Renal pelvis (tissue), 4 donors: ENCODE results near the gene PITPNM2. TPM values are rescaled to one million over a fixed set of nuclear protein-coding genes. Genes with fewer than 3 reads are reported as not detected.

Source experiments
- DNase-seq: peaks from one replicate; pipeline ENCODE4 v3.0.0-alpha.2; 2013
- polyA plus RNA-seq, 3 donors: library from polyadenylated mRNA; unstranded; fragments of 120-200 nt; gene quantifications; one replicate each; pipeline ENCODE4 v1.2.1, GENCODE V29; 2013; ENCODE audit not compliant: insufficient read length in 3 of 3

The PITPNM2 gene
- polyA plus RNA-seq, 3 donors = 7.5 to 9.3 (median 7.7) TPM

GRCh38 chr12:123145211-123145610, 5.7 kb downstream of the PITPNM2 start:
- DNase-seq = no peak

GRCh38 chr12:123143736-123144461, 7.0 kb downstream of the PITPNM2 start:
- no peak for DNase-seq

GRCh38 chr12:123142921-123143735, 7.8 kb downstream of the PITPNM2 start:
- no peak for DNase-seq

- DNase-seq = no peak
These were observed 8.4 kb downstream of the PITPNM2 start for GRCh38 chr12:123142518-123142840.

GRCh38 chr12:123141615-123142517, 9.0 kb downstream of the PITPNM2 start:
- no peak for DNase-seq

GRCh38 chr12:123140676-123141614, 9.9 kb downstream of the PITPNM2 start:
- no peak for DNase-seq

GRCh38 chr12:123139926-123140675, 10.8 kb downstream of the PITPNM2 start:
- DNase-seq = no peak

GRCh38 chr12:123135688-123136087, 15.2 kb downstream of the PITPNM2 start:
- DNase-seq = no peak

GRCh38 chr12:123134826-123135225, 16.1 kb downstream of the PITPNM2 start:
- no peak for DNase-seq

GRCh38 chr12:123134271-123134671, 16.6 kb downstream of the PITPNM2 start:
- no peak for DNase-seq

GRCh38 chr12:123133701-123134100, 17.2 kb downstream of the PITPNM2 start:
- no peak for DNase-seq

GRCh38 chr12:123132951-123133619, 17.8 kb downstream of the PITPNM2 start:
- DNase-seq = no peak

- DNase-seq = no peak
These were observed 18.9 kb downstream of the PITPNM2 start for GRCh38 chr12:123131879-123132402.

GRCh38 chr12:123131291-123131832, 19.5 kb downstream of the PITPNM2 start:
- DNase-seq = no peak

GRCh38 chr12:123129621-123130020, 21.3 kb downstream of the PITPNM2 start:
- DNase-seq = no peak

- DNase-seq = no peak
These were observed 23.8 kb downstream of the PITPNM2 start for GRCh38 chr12:123127182-123127495.

- no peak for DNase-seq
These were observed 24.4 kb downstream of the PITPNM2 start for GRCh38 chr12:123126294-123127181.

GRCh38 chr12:123122626-123123025, 28.3 kb downstream of the PITPNM2 start:
- no peak for DNase-seq
